Activated CD4-positive, CD25-positive, alpha-beta regulatory T cell treated with anti-CD3 and anti-CD28 coated beads, Interleukin-2, amount 50 U/mL, for 16 hours (primary cell): Measurements from ENCODE around the gene TAS1R2.

ENCODE experiments used
- DNase-seq: peaks from one replicate; pipeline ENCODE4 v3.0.0-alpha.2; 2020; ENCODE audit warnings: low read depth, low spot score

Gene TAS1R2

GRCh38 chr1:18820791-18821641 is 38.4 kb downstream of the TAS1R2 start:
- no peak for DNase-seq

- no peak for DNase-seq
Observed at GRCh38 chr1:18819986-18820790, 39.3 kb downstream of the TAS1R2 start.

GRCh38 chr1:18819203-18819602 is 40.3 kb downstream of the TAS1R2 start:
- no peak for DNase-seq

DNA sequence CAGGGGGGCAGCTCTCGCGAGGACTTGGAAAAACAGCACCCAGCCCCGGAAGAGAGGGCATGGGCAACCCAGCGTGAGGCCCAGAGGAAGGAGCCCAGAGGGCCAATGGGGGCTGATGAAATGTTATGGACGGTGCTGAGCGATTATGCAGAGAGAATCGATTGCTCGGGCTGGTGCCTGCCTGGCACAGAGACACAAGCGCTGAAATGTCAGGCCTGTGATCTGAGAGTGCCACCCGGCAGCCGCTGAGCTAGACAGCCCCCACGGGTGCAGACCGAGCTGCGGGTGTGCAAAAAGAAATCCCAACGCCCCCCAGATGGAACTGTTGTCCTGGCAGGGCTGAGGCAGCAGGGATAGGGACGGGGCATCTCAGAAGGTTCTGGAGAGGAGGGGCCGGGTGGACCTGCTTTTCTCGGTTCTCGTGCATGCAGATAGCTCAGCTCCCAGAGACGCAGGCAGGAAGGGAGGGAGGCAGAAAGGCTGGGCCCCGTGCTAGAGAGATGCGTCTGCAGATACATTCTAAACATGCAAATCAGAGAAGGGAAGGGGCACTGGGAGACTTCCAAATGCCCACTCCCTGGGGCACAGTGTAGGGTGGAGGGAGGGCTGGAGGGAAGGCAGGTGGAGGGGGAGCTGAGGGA is 41.5 kb downstream of the TAS1R2 start:
- no peak for DNase-seq

- DNase-seq = no peak
Observed at GRCh38 chr1:18817316-18817715, 42.1 kb downstream of the TAS1R2 start.

- no peak for DNase-seq
Observed at GRCh38 chr1:18816808-18817207, 42.7 kb downstream of the TAS1R2 start.

- no peak for DNase-seq
Observed at GRCh38 chr1:18814874-18815531, 44.5 kb downstream of the TAS1R2 start.

GRCh38 chr1:18814425-18814824 is 45.0 kb downstream of the TAS1R2 start:
- no peak for DNase-seq

DNA sequence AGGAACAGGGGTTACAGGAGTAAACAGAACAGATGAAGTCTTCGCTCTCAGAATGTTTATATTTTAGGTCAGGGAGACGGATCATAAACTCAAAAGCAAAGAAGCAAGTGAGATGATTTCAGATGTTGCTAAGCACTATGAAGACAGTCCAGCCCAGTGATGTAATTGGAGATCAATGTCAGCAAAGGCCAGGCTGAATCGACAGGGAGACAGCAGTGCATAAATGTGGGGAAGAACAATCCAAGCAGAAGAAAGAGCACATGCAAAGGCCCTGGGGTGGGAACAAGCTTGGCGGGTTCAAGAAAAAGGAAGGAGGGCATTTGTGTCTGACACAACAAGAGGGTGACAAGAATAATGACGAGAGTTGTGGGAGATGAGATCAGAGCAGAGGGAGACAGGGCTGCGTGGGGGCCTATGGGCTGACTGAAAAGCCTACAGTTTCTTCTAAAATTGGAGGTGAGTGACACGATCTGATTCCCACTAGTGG is 47.0 kb downstream of the TAS1R2 start:
- no peak for DNase-seq

- DNase-seq = no peak
Observed at GRCh38 chr1:18811733-18812452, 47.6 kb downstream of the TAS1R2 start.

DNA sequence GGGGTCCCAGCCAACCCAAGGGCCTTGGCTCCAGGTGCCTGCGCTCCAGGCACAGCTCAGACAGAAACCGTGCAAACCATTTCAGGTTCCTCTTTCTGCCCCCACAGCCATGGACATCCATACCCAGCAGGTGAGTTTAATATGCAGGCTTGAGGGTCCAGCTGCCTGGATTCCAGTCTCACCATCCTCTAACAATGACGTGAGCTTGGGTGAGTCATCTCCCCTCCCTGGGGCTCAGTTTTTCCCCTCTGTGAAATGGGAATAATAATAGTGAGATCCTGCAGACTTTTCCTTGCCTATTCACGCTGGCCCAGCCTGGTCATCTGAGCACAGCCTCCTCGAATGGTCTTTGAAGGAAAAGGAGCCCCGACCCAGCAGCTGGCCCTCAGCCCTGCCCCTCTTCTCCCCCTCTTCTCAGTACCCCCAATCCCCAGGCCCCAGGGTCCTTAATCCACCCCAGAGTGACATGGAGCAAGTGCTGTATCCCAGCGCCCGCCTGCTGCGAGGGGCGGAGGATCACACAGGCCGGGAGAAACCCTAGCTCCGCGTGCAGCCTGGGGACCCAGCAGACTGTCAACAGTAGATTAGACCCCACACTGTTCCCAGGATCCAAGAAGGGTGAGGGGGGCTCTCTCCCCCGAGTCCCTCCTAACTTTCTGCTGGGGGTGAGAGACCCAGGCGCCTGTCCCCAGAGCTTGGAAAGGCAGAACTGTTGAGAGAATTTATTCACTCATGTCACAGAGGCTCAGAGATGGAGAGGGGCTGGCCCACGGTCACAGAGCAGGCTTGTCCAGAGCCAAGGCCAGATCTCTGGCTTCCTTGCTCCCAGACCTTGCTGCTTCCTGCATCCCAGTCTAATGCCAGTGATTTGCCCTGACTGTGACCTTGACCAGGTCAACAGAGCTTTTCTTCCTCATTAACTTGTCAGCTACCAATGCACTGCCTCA is 49.2 kb downstream of the TAS1R2 start:
- DNase-seq = no peak

DNA sequence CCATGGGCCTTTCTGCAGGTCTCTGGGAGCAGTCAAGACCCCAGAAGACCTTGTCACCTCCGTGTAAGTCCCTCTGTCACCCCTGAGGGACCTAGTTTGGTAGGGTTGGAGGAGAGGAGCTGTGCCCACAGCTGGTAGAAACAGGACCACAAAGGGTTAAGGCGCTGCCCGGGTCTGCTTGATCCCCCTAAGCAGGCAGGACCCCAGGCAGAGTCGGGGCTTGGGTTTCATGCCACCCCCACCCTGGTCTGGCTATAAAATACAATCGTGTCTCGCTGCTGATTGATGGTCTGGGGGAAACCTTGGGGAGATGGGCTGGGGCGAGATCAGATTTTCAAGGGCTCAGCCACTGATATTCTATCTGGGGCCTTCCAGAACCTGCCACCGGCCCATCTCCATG is 50.9 kb downstream of the TAS1R2 start:
- DNase-seq = no peak

GRCh38 chr1:18807334-18808063 is 52.0 kb downstream of the TAS1R2 start:
- no peak for DNase-seq

DNA sequence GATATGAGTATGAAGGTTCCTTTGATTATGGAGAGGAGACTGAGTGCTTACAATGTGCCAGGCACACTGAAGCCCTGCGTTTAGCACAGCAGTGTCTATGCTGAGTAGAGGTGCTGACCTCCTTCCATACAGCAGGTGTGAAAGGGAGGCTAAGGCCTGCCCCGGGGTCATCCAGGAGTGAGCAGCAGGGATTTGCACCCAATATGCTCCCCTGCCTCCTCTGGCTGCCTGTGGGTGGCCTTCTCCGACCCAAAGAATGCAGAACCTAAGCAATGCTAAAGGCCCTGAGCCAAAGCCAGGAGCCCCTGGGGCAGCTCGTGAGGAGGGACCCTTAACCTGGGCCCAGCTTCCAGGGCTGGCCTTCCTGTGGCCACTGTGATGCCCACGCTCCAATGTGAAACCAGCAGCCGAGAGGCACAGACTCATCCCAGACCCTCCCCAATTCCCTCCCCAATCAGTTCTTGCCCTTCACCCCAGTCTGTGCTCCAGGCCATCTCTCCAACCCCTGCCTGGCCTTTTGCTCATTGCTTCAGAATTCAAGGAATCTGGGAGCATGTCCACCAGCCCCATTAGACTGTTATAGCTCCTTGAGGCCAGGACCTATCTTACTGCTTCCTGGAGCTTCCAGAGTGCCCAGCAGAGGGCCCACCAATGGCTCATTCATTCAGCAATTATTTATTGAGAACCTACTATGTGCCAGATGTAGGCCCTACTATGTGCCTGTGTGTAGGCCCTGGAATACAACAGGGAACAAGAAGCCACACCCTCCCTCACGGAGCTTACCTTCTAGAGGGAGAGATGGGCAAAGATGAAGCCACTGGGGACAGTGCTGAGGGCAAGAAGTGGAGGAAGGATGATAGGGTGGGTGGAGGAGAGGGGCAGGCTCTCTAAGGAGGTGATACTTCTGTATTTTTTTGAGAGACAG is 53.3 kb downstream of the TAS1R2 start:
- DNase-seq = no peak

DNA sequence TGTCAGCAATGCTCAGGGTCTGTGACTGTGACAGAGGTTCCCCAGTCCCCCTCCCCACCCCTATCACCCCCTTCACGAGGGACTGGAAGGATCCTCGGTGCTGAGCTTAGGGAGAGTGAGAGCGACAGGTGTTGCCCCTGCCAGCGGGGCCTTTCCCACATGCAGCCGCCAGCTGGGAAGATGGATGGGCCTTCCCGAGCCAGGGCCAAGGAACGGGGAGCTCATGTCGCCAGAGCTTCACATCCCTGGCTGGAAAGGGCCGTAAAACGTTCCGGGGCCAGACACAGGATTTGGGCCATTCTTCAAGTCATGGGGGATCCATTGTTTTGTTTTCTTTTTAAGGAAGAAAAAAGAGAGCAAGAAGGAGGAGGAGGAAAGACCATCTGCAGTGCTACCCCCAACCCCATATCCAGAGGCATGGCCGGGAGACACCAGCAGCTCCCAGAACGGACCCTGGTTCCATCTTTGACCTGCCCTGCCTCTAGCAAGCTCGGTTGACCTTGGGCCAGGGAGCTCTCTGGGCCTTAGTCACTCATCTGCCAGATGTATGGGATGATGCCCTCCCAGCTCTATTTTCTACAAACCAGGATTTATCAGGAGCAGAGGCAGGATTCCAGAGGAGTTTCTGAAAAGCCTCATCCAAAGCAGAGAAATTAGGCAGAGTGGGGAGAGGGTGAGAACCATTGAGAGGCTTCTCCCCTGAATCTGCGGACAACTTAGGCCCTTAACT is 54.1 kb downstream of the TAS1R2 start:
- DNase-seq = no peak

GRCh38 chr1:18803851-18804250 is 55.6 kb downstream of the TAS1R2 start:
- no peak for DNase-seq

DNA sequence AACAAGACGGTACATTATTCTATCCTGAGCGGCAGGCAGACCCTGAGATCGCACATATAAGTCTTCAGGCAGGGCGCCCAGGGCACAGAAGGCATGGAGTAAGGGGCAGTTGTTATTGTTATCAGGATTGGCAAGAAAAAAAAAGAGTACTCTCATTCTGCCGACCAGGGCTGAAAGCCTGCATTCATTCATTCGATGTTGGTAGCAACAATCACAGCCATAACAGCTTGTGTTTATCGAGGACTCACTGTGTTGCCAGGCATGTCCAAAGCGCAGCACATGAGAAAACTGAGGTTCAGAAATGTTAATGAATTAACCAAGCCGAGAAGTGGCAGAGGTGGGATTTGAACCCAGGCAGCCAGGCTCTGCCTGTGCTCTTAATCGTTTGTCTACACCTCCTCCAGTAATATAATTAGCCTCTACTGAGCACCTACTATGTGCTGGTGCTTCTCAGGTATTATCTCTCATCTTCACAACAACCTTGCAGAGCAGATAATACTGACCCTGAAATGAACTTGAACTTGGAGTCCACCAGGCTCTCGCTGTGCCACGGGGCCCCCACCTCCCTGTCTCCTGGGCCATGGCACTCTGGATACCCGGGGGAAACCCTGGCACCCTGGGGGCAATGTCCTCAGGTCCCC is 56.2 kb downstream of the TAS1R2 start:
- DNase-seq = no peak
